Cardiac muscle cell (in vitro differentiated cells and primary cell): Measurements from ENCODE around the gene SEZ6L2. TPM values are rescaled to one million over a fixed set of nuclear protein-coding genes. Genes with fewer than 3 reads are reported as not detected.

Source experiments
- DNase-seq, 2 donors: peaks; one replicate each; pipeline versions ENCODE4 v3.0.0 to v3.0.0-alpha.2; 2010 to 2017; ENCODE audit warnings: low read depth in 1 of 2, low spot score in 1 of 2
- H3K27ac ChIP-seq: fragments of 200-600 bp; sonication (generic); 2 replicates; pipeline ENCODE4 v1.5.1; 2016
- H3K27me3 ChIP-seq: fragments of 200-600 bp; sonication (generic); 2 replicates; pipeline ENCODE4 v1.6.0; 2016; ENCODE audit warnings: control low read depth
- H3K36me3 ChIP-seq: fragments of 200-600 bp; sonication (generic); 2 replicates; pipeline ENCODE4 v1.5.1; 2016; ENCODE audit warnings: control low read depth
- H3K4me1 ChIP-seq: fragments of 200-600 bp; sonication (generic); 2 replicates; pipeline ENCODE4 v1.8.1; 2017; ENCODE audit warnings: low read depth, mild to moderate bottlenecking, mixed run types
- H3K4me3 ChIP-seq: fragments of 200-600 bp; sonication (generic); 2 replicates; pipeline ENCODE4 v1.5.1; 2016; ENCODE audit warnings: mild to moderate bottlenecking
- H3K9me3 ChIP-seq: fragments of 200-600 bp; sonication (generic); 2 replicates; pipeline ENCODE4 v1.5.1; 2017; ENCODE audit warnings: low read depth, mild to moderate bottlenecking, control low read depth
- CTCF ChIP-seq: IDR thresholded peaks from 2 replicates; pipeline ENCODE4 v1.5.1; 2012; ENCODE audit warnings: low read depth, mild to moderate bottlenecking, low read length
- polyA plus RNA-seq: library from polyadenylated mRNA; unstranded; fragments of >200 nt; fragmentation: Nextera tagmentation; extraction: Ambion mirVana; gene quantifications from 2 replicates; pipeline ENCODE4 v1.2.1, GENCODE V29; 2016
- total RNA-seq: library from RNA; depleted of rRNA; stranded (reverse); fragments of >200 nt; gene quantifications from 2 replicates; pipeline ENCODE4 v1.2.3, GENCODE V29; 2016

The SEZ6L2 gene
- total and polyA plus RNA-seq, 2 experiments from 2014 or later: 5.8 to 21.1 TPM

DNA sequence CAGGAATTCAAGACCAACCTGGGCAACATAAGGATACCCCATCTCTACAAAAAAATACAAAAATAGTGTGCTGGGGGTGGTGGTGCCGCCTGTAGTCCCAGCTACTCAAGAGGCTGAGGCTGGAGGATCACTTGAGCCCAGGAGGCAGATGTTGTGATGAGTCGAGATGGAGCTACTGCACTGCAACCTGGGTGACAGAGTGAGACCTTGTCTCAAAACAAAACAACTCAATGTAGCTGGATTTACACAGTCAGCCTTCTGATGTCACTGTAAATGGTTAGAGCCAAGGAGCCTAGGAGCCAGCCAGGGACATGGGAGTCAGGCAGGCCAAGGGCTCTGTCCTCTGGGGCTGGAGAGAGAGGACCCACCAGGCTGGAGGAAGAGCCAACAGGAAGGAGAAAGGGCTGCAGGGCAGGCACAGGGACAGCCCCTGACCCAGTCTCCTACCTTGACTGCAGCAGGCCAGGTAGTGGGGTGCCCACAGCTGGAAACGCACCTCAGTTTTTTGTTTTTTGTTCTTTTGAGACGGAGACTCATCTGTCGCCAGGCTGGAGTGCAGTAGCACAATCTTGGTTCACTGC, 44.7 kb downstream of the SEZ6L2 start:
- H3K9me3 ChIP-seq: no peaks in the 10 kb centered on the region

GRCh38 chr16:29852654-29853053, 46.7 kb downstream of the SEZ6L2 start:
- Histone ChIP-seq H3K4me1 (peaks cover 19% of the 10 kb centered on the region), H3K36me3 (no peaks in the 10 kb centered on the region), H3K9me3 (no peaks in the 10 kb centered on the region), H3K27me3 (no peaks in the 10 kb centered on the region), H3K4me3 (no peak overlapping the region), H3K27ac (no peak overlapping the region)
- peak in 1 of 2 donors; percentile 90 for DNase-seq
- TF ChIP-seq CTCF: no peak

More for the DNA sequence above, 44.7 kb downstream of the SEZ6L2 start:
- TF ChIP-seq CTCF: no peak
- Histone ChIP-seq H3K4me1 (peaks cover 13% of the 10 kb centered on the region), H3K4me3 (no peak overlapping the region), H3K36me3 (peaks cover 5% of the 10 kb centered on the region), H3K27ac (peak overlapping the region; percentile 75), H3K27me3 (no peaks in the 10 kb centered on the region)
- DNase-seq: no peak

DNA sequence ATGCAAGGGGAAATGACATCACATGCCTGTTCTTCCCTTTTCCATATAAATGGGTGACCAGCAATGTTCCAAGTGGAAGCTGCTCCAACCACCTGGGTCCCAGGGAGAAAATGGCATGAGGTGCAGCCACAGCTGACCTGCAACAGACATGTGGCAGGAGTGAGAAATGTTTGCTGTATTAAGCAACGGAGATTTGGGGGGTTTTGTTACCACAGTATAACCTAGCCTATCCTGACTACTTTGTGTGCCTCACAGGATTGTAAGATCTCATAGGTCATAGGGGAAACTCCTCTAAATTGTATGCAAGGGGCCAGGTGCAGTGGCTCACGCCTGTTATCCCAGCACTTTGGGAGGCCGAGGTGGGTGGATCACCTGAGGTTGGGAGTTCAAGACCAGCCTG, 48.4 kb downstream of the SEZ6L2 start:
- Histone ChIP-seq H3K4me1 (peaks cover 16% of the 10 kb centered on the region), H3K4me3 (no peak overlapping the region), H3K27me3 (no peaks in the 10 kb centered on the region), H3K9me3 (no peaks in the 10 kb centered on the region), H3K36me3 (no peaks in the 10 kb centered on the region), H3K27ac (no peak overlapping the region)
- TF ChIP-seq CTCF: no peak
- DNase-seq: no peak

GRCh38 chr16:29849505-29849904, 49.8 kb downstream of the SEZ6L2 start:
- Histone ChIP-seq H3K4me3 (no peak overlapping the region), H3K27me3 (no peaks in the 10 kb centered on the region), H3K36me3 (no peaks in the 10 kb centered on the region), H3K4me1 (peaks cover 9% of the 10 kb centered on the region), H3K27ac (peak overlapping the region; percentile 80), H3K9me3 (no peaks in the 10 kb centered on the region)
- peak in 1 of 2 donors; percentile 68 for DNase-seq
- no peak for TF ChIP-seq CTCF

GRCh38 chr16:29848420-29849297, 50.7 kb downstream of the SEZ6L2 start:
- peaks cover 9% of the 10 kb centered on the region for H3K4me1 ChIP-seq
- no peaks in the 10 kb centered on the region for H3K36me3 ChIP-seq
- peak; percentile 89 for TF ChIP-seq CTCF
- H3K4me3 ChIP-seq: no peak overlapping the region
- DNase-seq: peak; percentile 68 to 74
- no peaks in the 10 kb centered on the region for H3K27me3 ChIP-seq
- H3K27ac ChIP-seq: peak overlapping the region; percentile 80
- H3K9me3 ChIP-seq: no peaks in the 10 kb centered on the region
